Testis (tissue), 3 donors: ENCODE measurements around the gene WWC1. TPM values are rescaled to one million over a fixed set of nuclear protein-coding genes. Genes with fewer than 3 reads are reported as not detected.

Experiments used
- DNase-seq: peaks from one replicate; pipeline ENCODE4 v3.0.0-alpha.2; 2019
- H3K27ac ChIP-seq, 2 donors: fragments of 200-600 bp; sonication (generic); one replicate each; pipeline ENCODE4 v1.5.1; 2019
- H3K27me3 ChIP-seq: fragments of 200-600 bp; sonication (generic); one replicate; pipeline ENCODE4 v1.5.1; 2019
- H3K36me3 ChIP-seq: fragments of 200-600 bp; sonication (generic); one replicate; pipeline ENCODE4 v1.5.1; 2017; ENCODE audit warnings: low read depth; ENCODE audit errors: missing control alignments
- H3K4me1 ChIP-seq: fragments of 200-600 bp; sonication (generic); one replicate; pipeline ENCODE4 v1.5.1; 2019
- H3K4me3 ChIP-seq, 2 donors: fragments of 200-600 bp; sonication (generic); one replicate each; pipeline ENCODE4 v1.5.1; 2017 to 2019
- H3K9me3 ChIP-seq: fragments of 200-600 bp; sonication (generic); one replicate; pipeline ENCODE4 v1.5.1; 2017
- CTCF ChIP-seq, 3 experiments: fragments of 450-650 bp in 2 of 3; fragments of 200-600 bp in 1 of 3; sonication (generic) in 1 of 3; IDR thresholded peaks; one replicate each; pipeline ENCODE4 v1.5.1; 2016 to 2019; ENCODE audit warnings: antibody characterized with exemption in 3 of 3, mild to moderate bottlenecking in 2 of 3, moderate library complexity in 1 of 3
- POLR2A ChIP-seq: fragments of 450-650 bp; IDR thresholded peaks from one replicate; pipeline ENCODE4 v1.6.1; 2017; ENCODE audit warnings: antibody characterized with exemption, mild to moderate bottlenecking, moderate library complexity
- WGBS, 2 donors: methylation state at CpG; one replicate each; pipeline ENCODE4 v1.1.5; 2018; 5-methylcytosine and 5-hydroxymethylcytosine counted together
- intact Hi-C: fragments of 100-400 bp; cut with DNase I; formaldehyde crosslinking; loops from one replicate; pipeline ENCODE4 v1.15.1; 2023; ENCODE audit warnings: low total_unique reads
- polyA plus RNA-seq: library from polyadenylated mRNA; stranded (reverse); fragments of 350-450 nt; fragmentation: Illumina TruSeq; extraction: RNeasy Lipid Tissue Mini Kit (QIAGEN cat#74804); gene quantifications from one replicate; pipeline ENCODE4 v1.2.3, GENCODE V29; 2014; ENCODE audit warnings: low read depth, low replicate concordance; ENCODE audit not compliant: insufficient read depth
- total RNA-seq, 2 donors: library from RNA; depleted of rRNA; stranded (reverse); fragments of >200 nt; gene quantifications; one replicate each; pipeline ENCODE4 v1.2.3, GENCODE V29; 2016

Gene WWC1
- total and polyA plus RNA-seq, 3 donors from 2014 or later, result 3.7 to 6.0 (median 5.6) TPM

DNA sequence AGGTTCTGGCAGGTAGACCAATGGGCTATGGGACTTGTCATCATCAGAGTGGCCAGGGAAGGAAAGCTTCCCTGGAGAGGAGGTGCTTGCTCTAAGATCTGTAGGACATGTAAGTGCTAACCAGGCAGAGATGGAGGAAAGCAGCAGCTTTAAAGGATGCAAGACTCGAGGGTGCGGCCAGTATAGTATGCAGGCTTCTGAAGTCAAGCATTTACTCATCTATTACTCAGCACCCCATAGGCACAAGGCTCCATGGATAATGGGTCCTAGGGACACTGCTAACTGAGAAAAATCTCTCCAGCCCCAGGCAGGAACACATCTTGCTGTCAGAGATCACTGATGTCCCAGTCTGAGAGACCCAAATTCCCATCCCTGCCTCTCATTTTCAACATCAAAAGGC lies 49.7 kb downstream of the WWC1 start:
- Histone ChIP-seq H3K9me3 (no peaks in the 10 kb centered on the region), H3K4me3 (no peak overlapping the region), H3K27me3 (no peaks in the 10 kb centered on the region), H3K4me1 (no peaks in the 10 kb centered on the region), H3K36me3 (no peaks in the 10 kb centered on the region), H3K27ac (no peak overlapping the region)
- DNase-seq, result no peak
- TF ChIP-seq CTCF (IDR thresholded peaks at IDR 0.05) (no peak), POLR2A (no peak)
- intact Hi-C loops, result no loop called here
- 83 to 88% methylated on average over 2 of the region's 2 CpGs for WGBS, 2 donors

GRCh38 chr5:168342151-168342825 lies 50.8 kb downstream of the WWC1 start:
- H3K27ac ChIP-seq, result no peak overlapping the region
- H3K9me3 ChIP-seq, result no peaks in the 10 kb centered on the region
- no peaks in the 10 kb centered on the region for H3K27me3 ChIP-seq
- intact Hi-C loops, result no loop called here
- no peak for DNase-seq
- H3K36me3 ChIP-seq, result no peaks in the 10 kb centered on the region
- no peak overlapping the region for H3K4me3 ChIP-seq
- TF ChIP-seq POLR2A (no peak), CTCF (IDR thresholded peaks at IDR 0.05) (no peak)
- WGBS, 2 donors, result 86 to 90% methylated on average over 6 of the region's 6 CpGs
- no peaks in the 10 kb centered on the region for H3K4me1 ChIP-seq

GRCh38 chr5:168342985-168343384 lies 51.5 kb downstream of the WWC1 start:
- intact Hi-C loops, result no loop called here
- no peaks in the 10 kb centered on the region for H3K27me3 ChIP-seq
- no peaks in the 10 kb centered on the region for H3K9me3 ChIP-seq
- 90 to 94% methylated on average over 3 of the region's 3 CpGs for WGBS, 2 donors
- H3K27ac ChIP-seq, result no peak overlapping the region
- H3K4me1 ChIP-seq, result no peaks in the 10 kb centered on the region
- DNase-seq, result no peak
- no peak overlapping the region for H3K4me3 ChIP-seq
- TF ChIP-seq CTCF (IDR thresholded peaks at IDR 0.05) (no peak), POLR2A (no peak)
- H3K36me3 ChIP-seq, result no peaks in the 10 kb centered on the region

GRCh38 chr5:168346417-168346816 lies 55.0 kb downstream of the WWC1 start:
- no peak for TF ChIP-seq POLR2A
- TF ChIP-seq CTCF (IDR thresholded peaks at IDR 0.05), result no peak
- WGBS, 2 donors, result 81 to 94% methylated on average over 3 of the region's 3 CpGs
- Histone ChIP-seq H3K36me3 (no peaks in the 10 kb centered on the region), H3K27me3 (no peaks in the 10 kb centered on the region), H3K27ac (no peak overlapping the region), H3K9me3 (no peaks in the 10 kb centered on the region), H3K4me3 (no peak overlapping the region), H3K4me1 (no peaks in the 10 kb centered on the region)
- intact Hi-C loops, result no loop called here
- no peak for DNase-seq
